Astrocyte (in vitro differentiated cells and primary cell): ENCODE measurements around the gene ATP8A1.
"Not testable (repeated sequence)": the region's sequence is repeated elsewhere in the genome, so short reads cannot be mapped to it uniquely, and the experiment has no call there.

ENCODE experiments used
- EZH2 ChIP-seq: IDR thresholded peaks from 2 replicates; pipeline ENCODE4 v1.6.1; 2012; ENCODE audit warnings: mild to moderate bottlenecking, low read length, inconsistent platforms; ENCODE audit not compliant: insufficient read depth
- TF ChIP-seq, protein P1 (sequence below): IDR thresholded peaks from 2 replicates; pipeline ENCODE4 v1.5.1; 2011; ENCODE audit warnings: low read depth, mild to moderate bottlenecking, inconsistent platforms, low read length, moderate library complexity; ENCODE audit not compliant: insufficient read depth

DNA sequence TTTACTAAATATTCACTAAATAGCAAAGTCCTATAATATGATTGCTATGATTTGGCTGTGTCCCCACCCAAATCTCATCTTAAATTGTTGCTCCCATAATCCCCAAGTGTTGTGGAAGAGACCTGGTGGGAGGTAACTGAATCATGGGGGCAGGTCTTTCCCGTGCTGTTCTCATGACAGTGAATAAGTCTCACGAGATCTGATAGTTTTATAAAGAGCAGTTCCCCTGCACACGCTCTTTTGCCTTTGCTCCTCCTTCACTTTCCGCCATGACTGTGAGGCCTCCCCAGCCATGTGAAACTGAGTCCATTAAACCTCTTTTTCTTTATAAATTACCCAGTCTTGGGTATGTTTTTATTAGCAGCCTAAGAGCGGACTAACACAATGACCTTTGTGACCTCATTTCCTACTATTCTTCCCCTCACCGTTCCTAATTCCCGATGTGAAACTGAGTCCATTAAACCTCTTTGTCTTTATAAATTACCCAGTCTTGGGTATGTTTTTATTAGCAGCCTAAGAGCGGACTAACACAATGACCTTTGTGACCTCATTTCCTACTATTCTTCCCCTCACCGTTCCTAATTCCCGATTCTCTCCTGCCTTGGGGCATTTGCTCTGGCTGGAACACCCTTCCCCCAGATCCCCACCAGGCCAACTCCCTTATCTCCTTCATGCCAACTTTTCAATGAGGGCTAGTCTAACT, 4.2 kb downstream of the ATP8A1 start:
- TF ChIP-seq, protein P1, sequence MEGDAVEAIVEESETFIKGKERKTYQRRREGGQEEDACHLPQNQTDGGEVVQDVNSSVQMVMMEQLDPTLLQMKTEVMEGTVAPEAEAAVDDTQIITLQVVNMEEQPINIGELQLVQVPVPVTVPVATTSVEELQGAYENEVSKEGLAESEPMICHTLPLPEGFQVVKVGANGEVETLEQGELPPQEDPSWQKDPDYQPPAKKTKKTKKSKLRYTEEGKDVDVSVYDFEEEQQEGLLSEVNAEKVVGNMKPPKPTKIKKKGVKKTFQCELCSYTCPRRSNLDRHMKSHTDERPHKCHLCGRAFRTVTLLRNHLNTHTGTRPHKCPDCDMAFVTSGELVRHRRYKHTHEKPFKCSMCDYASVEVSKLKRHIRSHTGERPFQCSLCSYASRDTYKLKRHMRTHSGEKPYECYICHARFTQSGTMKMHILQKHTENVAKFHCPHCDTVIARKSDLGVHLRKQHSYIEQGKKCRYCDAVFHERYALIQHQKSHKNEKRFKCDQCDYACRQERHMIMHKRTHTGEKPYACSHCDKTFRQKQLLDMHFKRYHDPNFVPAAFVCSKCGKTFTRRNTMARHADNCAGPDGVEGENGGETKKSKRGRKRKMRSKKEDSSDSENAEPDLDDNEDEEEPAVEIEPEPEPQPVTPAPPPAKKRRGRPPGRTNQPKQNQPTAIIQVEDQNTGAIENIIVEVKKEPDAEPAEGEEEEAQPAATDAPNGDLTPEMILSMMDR, result not testable (repeated sequence)
- not testable (repeated sequence) for TF ChIP-seq EZH2
